Fibroblast of upper back skin (primary cell): ENCODE measurements around the gene ZFP92.

Experiments used
- DNase-seq: peaks from one replicate; pipeline ENCODE4 v3.0.0-alpha.2; 2013

ZFP92 gene

DNA sequence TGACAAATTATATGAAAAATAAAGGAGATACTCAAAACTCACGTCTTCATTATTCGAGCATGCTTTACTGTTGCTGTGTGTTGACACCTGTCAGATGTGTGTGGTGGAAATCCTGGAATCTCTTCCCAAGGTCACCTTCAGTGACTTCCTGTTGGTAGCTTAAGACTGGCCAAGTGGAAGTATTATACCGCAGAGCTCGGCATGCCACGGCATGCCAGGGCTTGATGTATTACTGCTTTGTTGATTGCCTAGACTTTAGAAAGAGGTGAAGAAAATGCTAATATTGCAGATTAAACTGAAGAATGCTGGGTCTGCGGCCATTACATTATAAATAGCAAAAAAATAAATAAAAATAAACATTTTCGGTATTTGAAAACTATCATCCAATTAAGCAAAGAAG lies 30.0 kb downstream of the ZFP92 start:
- no peak for DNase-seq

DNA sequence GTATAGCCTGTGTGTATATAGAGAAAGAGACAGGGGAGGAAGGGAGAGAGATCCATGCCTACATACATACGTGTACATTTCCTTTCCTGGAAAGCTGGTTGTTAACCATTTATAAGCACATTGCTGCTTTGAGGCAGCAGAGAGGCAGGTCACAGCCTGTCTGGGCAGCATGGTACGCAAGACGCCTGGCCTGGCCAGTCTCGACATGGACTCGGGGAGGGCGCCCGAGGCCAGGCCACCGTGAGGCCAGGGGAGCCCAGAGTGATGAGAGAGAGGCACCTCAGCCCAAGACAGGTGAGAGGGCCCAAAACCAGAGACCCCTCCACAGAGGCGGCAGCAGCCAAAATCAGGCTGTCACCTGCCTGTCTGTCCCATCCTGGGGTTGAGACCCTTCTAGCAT lies 30.7 kb downstream of the ZFP92 start:
- no peak for DNase-seq

- DNase-seq: no peak
These were observed 31.2 kb downstream of the ZFP92 start for GRCh38 chrX:153442463-153442862.

DNA sequence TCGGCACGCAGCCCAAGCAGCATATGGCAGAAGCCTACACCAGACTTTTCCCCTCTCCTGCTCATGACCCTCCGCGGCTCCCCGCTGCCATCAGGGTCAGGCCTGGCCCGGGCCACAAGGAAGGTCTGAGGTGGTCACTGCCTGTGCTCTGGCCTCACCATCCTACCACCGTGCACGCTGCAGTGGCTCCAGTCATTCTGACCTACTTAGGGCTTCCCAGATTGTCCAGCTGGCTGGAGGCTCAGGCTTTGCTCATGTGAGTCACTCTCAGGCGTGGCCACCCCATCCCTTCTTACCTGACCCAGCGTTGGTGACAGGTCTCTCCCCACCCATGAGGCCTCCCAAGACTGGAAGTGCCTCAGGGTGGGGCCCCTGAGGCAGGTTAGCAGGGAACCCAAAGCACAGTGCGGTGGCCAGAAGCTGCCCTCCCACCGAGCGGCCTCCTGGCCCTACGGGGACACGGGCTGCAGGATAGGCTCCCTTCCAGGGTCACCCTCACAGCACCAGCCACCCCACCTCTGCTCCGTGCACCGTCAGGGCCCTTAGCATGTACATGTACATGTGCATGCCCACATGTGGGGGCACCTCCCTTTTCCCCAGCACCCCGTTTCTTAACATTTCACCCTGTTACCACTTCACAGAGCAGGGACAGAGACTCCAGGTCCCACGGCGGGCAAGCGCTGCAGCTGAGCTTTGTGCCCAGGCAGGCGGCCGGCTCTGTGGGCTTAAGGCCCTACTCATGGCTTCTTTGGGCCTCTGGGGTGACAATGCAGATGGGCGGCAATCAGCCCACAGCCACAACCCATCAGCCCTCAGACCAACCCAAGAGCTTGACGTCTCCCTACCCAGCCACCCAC lies 32.4 kb downstream of the ZFP92 start:
- DNase-seq: no peak

DNA sequence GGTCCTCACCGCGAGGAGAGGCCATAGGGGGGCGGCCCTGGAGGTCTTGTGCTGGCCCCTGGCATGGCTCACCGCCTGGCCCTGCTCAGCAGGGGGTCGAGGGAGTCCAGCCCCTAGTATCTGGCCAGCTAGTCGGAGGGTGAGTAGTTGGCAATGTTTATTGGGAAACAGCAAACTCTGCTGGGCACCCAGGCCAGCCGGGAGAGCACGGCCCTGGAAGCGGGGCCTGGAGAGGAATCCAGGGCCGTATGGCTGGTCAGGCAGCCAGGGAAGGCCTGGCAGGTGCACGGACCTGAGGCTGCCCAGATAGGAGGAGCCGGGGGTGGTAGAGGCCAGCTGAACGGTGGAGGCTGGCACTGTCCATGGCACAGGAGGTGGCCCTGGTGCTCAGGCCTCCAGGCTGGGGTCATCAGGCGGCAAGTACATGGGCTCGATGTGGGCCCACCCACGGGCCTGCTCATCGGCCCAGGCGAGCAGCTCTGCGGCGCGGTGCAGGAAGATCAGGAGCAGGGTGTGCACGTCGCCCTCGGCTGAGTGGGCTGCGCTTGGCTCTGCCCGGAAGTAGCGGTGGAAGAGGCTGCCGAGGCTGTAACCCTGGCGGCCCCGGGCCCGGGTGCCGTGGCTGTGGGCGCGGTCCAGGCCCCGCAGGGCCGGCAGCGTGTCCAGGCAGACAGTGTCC lies 33.2 kb downstream of the ZFP92 start:
- DNase-seq: no peak

GRCh38 chrX:153445106-153445855 lies 34.0 kb downstream of the ZFP92 start:
- DNase-seq: no peak

DNA sequence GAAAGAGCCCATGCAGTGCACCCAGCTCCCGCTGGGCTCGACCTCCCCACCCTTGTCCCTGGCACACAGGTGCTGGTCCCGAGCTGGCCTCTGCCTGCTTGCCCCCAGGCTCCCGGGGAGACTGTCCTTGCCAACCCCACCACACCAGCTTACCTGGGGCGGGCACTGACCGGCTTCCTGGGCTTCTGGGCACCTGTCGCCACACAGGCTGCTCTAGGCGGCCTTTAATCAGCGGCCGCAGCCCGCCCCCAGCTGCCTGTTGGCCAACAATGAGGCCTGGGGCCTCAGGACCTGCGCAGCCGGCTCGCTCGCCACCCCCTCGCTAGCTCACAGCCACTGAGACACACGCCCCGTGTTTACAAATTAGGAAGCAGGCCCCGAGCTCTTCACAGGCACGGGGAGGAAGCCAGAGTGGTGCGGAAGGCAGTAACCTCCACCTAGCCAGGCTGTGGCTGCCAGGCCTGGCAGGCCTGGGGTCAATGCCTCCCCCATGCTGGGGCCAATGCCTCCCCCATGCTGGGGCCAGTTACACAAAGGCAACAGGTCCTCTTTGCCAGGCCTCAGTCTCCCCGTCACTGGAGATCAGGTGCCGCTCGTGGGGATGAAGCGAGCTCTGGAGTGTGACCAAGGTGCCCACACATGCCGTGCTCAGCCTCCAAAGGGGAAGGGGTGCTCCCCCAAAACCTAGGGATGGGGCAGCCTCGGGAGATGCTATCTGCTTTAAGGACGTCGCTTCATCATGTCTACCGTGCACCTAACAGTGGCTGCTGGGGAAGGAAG lies 34.8 kb downstream of the ZFP92 start, which contains the start of gene TREX2:
TSS of gene TREX2 (minus strand) at position 201 of the 780 bp plus-strand sequence. CDS start 626 bp downstream, outside the sequence.
- no peak for DNase-seq

- DNase-seq: no peak
These were observed 35.3 kb downstream of the ZFP92 start for GRCh38 chrX:153446636-153446936.

DNA sequence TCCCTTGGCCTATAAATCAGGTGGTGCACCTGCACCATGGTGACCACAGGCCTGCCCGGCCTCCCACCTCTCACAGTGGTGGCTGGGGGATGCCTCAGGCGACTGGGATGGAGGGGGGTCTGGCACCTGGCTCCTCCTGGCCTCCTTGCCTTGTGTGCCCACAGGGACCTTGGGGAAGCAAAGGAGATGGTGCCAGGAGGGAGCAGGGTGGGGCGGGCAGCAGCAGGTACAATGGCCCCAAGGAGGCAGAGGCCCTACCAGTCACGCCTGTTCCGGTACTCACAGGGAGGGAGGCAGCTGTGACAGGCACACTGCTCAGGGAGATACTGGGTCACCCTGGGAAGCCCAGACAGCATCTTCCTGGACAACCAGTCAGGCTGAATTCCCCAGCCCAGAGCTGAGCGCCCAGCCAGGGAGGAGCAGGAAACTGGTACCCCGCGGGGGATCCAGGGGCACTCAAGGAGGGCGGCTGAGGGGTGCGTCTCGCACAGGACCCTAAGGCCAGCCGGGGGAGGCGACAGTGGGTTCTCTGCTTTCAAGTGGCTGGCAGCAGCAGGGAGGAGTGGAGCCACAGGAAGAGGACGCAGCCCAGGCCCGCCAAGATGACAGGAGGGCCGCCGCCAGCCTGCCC lies 35.8 kb downstream of the ZFP92 start:
- no peak for DNase-seq

GRCh38 chrX:153447581-153447960 lies 36.3 kb downstream of the ZFP92 start:
- no peak for DNase-seq

DNA sequence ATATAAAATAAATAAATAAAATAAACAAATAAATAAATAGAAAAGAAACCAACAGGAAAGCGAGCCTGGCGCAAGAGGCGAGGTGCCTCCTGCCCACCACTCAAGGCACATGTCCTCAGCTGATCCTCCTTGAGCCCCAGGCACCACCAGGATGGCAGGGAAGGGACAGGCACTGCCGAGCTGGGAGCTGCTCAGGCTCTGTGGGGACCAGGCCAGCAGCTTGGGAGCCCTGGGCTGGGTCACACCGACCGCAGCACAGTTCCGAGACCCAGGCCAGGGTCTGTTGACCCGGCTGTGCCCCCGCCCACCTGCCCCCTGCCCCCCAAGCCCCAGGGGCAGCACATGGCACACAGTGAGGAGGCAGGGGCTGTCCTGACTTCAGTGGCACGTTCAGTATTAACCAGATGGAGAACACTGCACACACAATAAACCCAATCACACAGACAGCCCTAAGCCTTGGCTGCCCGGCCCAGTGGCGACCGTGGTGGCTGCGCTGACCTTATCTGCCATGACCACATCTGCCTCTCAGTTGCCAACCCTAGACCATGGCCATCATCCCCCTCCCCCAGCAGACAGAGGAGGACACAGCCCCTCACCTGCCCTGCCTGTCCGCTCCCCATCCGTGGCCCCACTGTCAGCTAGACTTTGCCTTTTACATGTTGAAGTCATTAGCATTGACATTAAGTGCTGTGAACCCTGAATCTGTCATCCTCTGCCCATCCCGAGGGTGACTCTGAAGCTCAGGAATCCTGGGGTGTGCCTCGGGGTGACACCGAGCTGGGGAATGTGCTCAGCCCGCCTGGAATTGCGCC lies 37.5 kb downstream of the ZFP92 start:
- no peak for DNase-seq

GRCh38 chrX:153449368-153450113 lies 38.3 kb downstream of the ZFP92 start:
- DNase-seq: no peak

DNA sequence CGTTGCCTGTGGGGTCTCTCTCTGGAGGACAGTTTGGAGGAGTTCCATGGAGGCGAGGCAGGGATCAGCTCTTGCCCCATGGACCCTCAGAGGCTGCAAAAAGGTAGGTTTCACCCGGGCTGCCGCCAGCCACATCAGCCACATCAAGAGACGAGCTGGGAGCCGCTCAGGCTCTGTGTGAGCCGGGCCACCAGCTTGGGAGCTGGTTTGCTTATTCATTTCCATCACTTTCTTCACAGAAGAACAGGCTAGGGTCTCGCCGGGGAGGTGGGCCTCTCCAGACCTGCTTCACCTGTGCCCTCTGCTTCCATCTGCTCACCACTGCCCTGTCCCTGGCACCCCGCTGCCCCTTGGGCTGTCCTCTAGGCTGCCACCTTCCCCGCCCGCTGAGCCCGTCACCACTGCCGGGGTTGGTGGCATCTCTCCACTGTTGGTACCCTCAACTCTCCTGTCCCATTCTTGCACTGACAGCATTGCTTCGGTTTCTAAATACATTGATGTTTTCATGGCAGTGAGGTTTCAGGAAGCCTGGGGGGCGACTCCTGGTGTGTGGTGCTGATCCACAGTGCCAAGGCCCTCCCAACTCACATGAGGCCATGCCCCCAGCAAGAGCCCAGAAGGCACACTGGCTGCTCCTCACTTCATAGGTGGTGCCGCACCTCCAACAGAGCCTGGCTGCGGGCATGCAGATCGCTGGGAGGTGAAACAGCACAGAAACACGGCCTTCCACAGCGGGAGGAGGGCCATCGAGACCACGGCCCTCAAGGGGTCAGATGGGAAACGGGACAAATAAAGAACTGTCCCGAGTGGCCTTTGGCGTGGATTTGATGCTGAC lies 39.1 kb downstream of the ZFP92 start:
- no peak for DNase-seq

- no peak for DNase-seq
These were observed 39.6 kb downstream of the ZFP92 start for GRCh38 chrX:153450949-153451277.

DNA sequence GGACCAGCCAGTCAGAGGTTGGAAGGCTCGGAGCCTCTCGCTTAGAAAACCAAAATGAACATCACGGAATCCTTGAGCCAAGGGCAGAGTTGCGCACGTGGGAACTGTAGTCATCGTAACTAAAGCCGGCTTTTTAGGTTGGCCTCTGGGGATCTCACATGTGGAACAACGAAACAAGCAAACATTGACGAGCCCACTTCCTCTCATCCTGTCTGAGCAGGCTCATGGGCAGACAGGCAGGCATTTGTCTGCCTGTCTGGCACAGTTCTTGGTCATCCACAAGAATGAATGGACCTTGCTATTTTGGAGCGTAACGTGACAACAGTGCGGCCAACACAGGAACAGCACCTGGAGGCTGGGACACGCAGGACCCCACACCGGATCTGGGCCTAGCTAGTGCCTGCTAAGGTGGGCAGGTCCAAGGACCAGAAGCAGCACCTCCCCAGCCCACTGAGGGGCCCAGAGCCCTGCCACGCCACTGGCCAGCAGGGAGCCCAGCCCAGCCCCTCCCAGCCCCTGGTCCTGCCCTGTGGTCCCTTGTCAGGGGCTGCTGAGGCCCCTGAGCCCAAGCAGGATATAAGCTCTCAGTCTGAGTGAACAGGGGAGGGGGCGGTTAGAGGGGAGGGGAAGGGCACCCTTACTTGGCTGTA lies 43.8 kb downstream of the ZFP92 start:
- no peak for DNase-seq

GRCh38 chrX:153455571-153455970 lies 44.3 kb downstream of the ZFP92 start:
- DNase-seq: no peak

DNA sequence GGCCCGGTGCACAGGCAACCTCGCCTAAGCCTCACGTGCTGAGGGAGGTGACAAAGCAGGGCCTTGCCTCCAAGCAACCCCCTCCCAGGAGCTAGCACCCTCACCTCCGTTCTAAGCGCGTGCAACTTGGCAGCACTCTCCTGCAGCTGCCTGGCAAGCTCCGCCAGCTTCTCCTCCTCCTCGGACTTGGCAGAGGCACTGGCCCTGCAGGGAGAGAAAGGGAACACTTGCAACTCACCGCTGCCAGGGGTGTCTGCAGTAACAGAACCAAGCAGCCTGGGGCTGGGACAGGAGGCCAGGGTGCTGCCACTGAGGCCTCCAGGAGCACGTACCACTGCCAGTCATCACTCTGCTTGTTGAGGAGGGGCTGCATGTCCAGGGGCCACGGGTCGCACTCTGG lies 44.9 kb downstream of the ZFP92 start:
- DNase-seq: no peak

- no peak for DNase-seq
These were observed 45.4 kb downstream of the ZFP92 start for GRCh38 chrX:153456704-153457103.

- no peak for DNase-seq
These were observed 46.0 kb downstream of the ZFP92 start for GRCh38 chrX:153457136-153457825.
